SK-N-SH (cell line): ENCODE measurements around the gene HSD17B11.
"Not testable (repeated sequence)": the region's sequence is repeated elsewhere in the genome, so short reads cannot be mapped to it uniquely, and the experiment has no call there.

Experiments used
- POLR2AphosphoS5 ChIP-seq: IDR thresholded peaks from 2 replicates; pipeline ENCODE4 v1.6.1; 2012; ENCODE audit warnings: low read depth, low read length
- TF ChIP-seq, protein P1 (sequence below): fragments of 200-600 bp; sonication (generic); IDR thresholded peaks from 2 replicates; pipeline ENCODE4 v1.6.1; 2017; ENCODE audit warnings: antibody characterized with exemption, mild to moderate bottlenecking, moderate library complexity

DNA sequence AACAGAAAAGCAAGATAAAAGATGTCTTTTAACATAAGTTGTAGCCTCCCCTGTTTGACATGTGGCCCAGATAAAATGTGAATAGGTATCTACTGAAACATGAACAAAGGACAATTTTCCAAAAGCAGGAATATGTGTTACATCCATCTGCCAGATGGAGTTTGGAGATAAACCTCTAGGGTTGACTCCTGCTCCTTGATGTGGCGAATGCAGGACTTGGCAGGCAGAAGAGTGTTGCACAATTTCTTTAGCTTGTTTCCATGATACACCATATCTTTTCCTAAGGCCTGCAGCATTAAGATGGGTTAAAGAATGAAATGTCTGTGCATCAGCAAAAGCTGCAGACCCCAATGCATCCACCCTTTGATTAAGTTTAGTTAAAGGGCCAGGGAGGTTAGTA lies 12.7 kb upstream of the HSD17B11 start:
- TF ChIP-seq, protein P1, sequence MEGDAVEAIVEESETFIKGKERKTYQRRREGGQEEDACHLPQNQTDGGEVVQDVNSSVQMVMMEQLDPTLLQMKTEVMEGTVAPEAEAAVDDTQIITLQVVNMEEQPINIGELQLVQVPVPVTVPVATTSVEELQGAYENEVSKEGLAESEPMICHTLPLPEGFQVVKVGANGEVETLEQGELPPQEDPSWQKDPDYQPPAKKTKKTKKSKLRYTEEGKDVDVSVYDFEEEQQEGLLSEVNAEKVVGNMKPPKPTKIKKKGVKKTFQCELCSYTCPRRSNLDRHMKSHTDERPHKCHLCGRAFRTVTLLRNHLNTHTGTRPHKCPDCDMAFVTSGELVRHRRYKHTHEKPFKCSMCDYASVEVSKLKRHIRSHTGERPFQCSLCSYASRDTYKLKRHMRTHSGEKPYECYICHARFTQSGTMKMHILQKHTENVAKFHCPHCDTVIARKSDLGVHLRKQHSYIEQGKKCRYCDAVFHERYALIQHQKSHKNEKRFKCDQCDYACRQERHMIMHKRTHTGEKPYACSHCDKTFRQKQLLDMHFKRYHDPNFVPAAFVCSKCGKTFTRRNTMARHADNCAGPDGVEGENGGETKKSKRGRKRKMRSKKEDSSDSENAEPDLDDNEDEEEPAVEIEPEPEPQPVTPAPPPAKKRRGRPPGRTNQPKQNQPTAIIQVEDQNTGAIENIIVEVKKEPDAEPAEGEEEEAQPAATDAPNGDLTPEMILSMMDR: not testable (repeated sequence)
- TF ChIP-seq POLR2AphosphoS5: not testable (repeated sequence)
